ENCODE measurements around the gene AK6. TPM values are rescaled to one million over a fixed set of nuclear protein-coding genes. Genes with fewer than 3 reads are reported as not detected.

The AK6 gene
- total RNA-seq, 1 donor from 2014 or later: 33.0 TPM

- DNase-seq (ENCODE audit: low read depth): no peak
- TF ChIP-seq CTCF (conservative IDR thresholded peaks at IDR 0.05; ENCODE audit: low read depth, low read length): no peak
- no peak overlapping the region for H3K4me3 ChIP-seq (ENCODE audit: low read depth, low read length)
Measured at GRCh38 chr5:69315972-69316371, 53.3 kb downstream of the AK6 start.

GRCh38 chr5:69313428-69313827, 55.9 kb downstream of the AK6 start:
- TF ChIP-seq CTCF (conservative IDR thresholded peaks at IDR 0.05; ENCODE audit: low read depth, low read length): no peak
- DNase-seq (ENCODE audit: low read depth): no peak
- H3K4me3 ChIP-seq (ENCODE audit: low read depth, low read length): no peak overlapping the region

GRCh38 chr5:69312459-69313160, 56.7 kb downstream of the AK6 start:
- no peak for DNase-seq (ENCODE audit: low read depth)
- no peak for TF ChIP-seq CTCF (conservative IDR thresholded peaks at IDR 0.05; ENCODE audit: low read depth, low read length)
- H3K4me3 ChIP-seq (ENCODE audit: low read depth, low read length): no peak overlapping the region

- no peak for TF ChIP-seq CTCF (conservative IDR thresholded peaks at IDR 0.05; ENCODE audit: low read depth, low read length)
Measured at GRCh38 chr5:69309380-69309779, 59.9 kb downstream of the AK6 start.

GRCh38 chr5:69308046-69308553, 61.2 kb downstream of the AK6 start:
- H3K4me3 ChIP-seq (ENCODE audit: low read depth, low read length): no peak overlapping the region
- DNase-seq (ENCODE audit: low read depth): no peak
- no peak for TF ChIP-seq CTCF (conservative IDR thresholded peaks at IDR 0.05; ENCODE audit: low read depth, low read length)

More at GRCh38 chr5:69309380-69309779, 59.9 kb downstream of the AK6 start:
- no peak for DNase-seq (ENCODE audit: low read depth)
- no peak overlapping the region for H3K4me3 ChIP-seq (ENCODE audit: low read depth, low read length)

GRCh38 chr5:69305512-69305911, 63.8 kb downstream of the AK6 start:
- TF ChIP-seq CTCF (conservative IDR thresholded peaks at IDR 0.05; ENCODE audit: low read depth, low read length): no peak
- no peak for DNase-seq (ENCODE audit: low read depth)
- no peak overlapping the region for H3K4me3 ChIP-seq (ENCODE audit: low read depth, low read length)

Other genes with a start within 250 kb of the AK6 start
- 243 and 380 TPM in 2 replicates for gene CCNB1, start 202.4 kb downstream of the AK6 start, total RNA-seq
- 41.7 and 44.3 TPM in 2 replicates for gene CENPH, start 179.9 kb downstream of the AK6 start, total RNA-seq
- 48.2 and 49.6 TPM in 2 replicates for gene CDK7, start 134.6 kb downstream of the AK6 start, total RNA-seq
- gene CCDC125, start 36.7 kb downstream of the AK6 start, total RNA-seq: 4.8 and 5.8 TPM in 2 replicates
- 34.5 and 79.5 TPM in 2 replicates for gene TAF9, start within 50 bp of the AK6 start, total RNA-seq
- 12.4 and 19.5 TPM in 2 replicates for gene RAD17, start 298 bp upstream of the AK6 start, total RNA-seq
- 12.6 and 13.1 TPM in 2 replicates for gene MARVELD2, start 45.6 kb upstream of the AK6 start, total RNA-seq
- gene OCLN, start 123.3 kb upstream of the AK6 start, total RNA-seq: 21.6 and 29.8 TPM in 2 replicates
- 23.2 and 40.7 TPM in 2 replicates for gene GTF2H2C, start 190.7 kb upstream of the AK6 start, total RNA-seq